ENCODE data around the gene UBE2V1.

GRCh38 chr20:50048420-50049166, 64.4 kb downstream of the UBE2V1 start:
- TF ChIP-seq POLR2AphosphoS5 (IDR thresholded peaks at IDR 0.05; ENCODE audit: low read depth, low read length), result no peak
- no peak for TF ChIP-seq POLR2A (IDR thresholded peaks at IDR 0.05; ENCODE audit: low read depth, low read length)
